Astrocyte (in vitro differentiated cells and primary cell): ENCODE data around the gene GMFB. TPM values are rescaled to one million over a fixed set of nuclear protein-coding genes. Genes with fewer than 3 reads are reported as not detected.

Experiments
- DNase-seq: peaks from one replicate; pipeline ENCODE4 v3.0.0-alpha.2; 2010; ENCODE audit warnings: low read depth
- FAIRE-seq: peaks from 2 replicates; lab custom pipeline; 2011; peaks lifted over from hg19 to GRCh38; lab: Jason Lieb, UNC
- H2AFZ ChIP-seq: 2 replicates; pipeline ENCODE4 v1.6.0; 2012; ENCODE audit warnings: low read depth, low read length, inconsistent platforms
- H3K27ac ChIP-seq: 2 replicates; pipeline ENCODE4 v1.5.1; 2011; ENCODE audit warnings: low read depth, low read length, inconsistent platforms
- H3K27me3 ChIP-seq: 2 replicates; pipeline ENCODE4 v1.6.0; 2011; ENCODE audit warnings: low read length, inconsistent platforms; ENCODE audit not compliant: insufficient read depth
- H3K36me3 ChIP-seq: 2 replicates; pipeline ENCODE4 v1.5.1; 2011; ENCODE audit warnings: low read length, inconsistent platforms; ENCODE audit not compliant: insufficient read depth
- H3K4me1 ChIP-seq: 2 replicates; pipeline ENCODE4 v1.5.1; 2011; ENCODE audit warnings: low read length, inconsistent platforms; ENCODE audit not compliant: insufficient read depth
- H3K4me2 ChIP-seq: 2 replicates; pipeline ENCODE4 v1.6.0; 2012; ENCODE audit warnings: low read length, inconsistent platforms
- H3K4me3 ChIP-seq: 2 replicates; pipeline ENCODE4 v1.5.1; 2011; ENCODE audit warnings: low read depth, mild to moderate bottlenecking, low read length, inconsistent platforms; ENCODE audit not compliant: insufficient read depth
- H3K79me2 ChIP-seq: 2 replicates; pipeline ENCODE4 v1.6.0; 2012; ENCODE audit warnings: mild to moderate bottlenecking, low read length, inconsistent platforms; ENCODE audit not compliant: insufficient read depth
- H3K9ac ChIP-seq: 2 replicates; pipeline ENCODE4 v1.6.0; 2012; ENCODE audit warnings: mild to moderate bottlenecking, low read length, inconsistent platforms
- H3K9me3 ChIP-seq: 2 replicates; pipeline ENCODE4 v1.5.1; 2012; ENCODE audit warnings: low read depth, mild to moderate bottlenecking, low read length, inconsistent platforms; ENCODE audit not compliant: insufficient read depth
- H4K20me1 ChIP-seq: 2 replicates; pipeline ENCODE4 v1.6.0; 2012; ENCODE audit warnings: low read length, inconsistent platforms; ENCODE audit not compliant: insufficient read depth
- H3K27ac Mint-ChIP-seq: one replicate; pipeline ENCODE4 v1.8.0; 2021; ENCODE audit warnings: mild to moderate bottlenecking, mixed read lengths; ENCODE audit not compliant: unreplicated experiment
- H3K27me3 Mint-ChIP-seq: one replicate; pipeline ENCODE4 v1.8.0; 2021; ENCODE audit warnings: low read depth, mixed read lengths; ENCODE audit not compliant: unreplicated experiment
- H3K36me3 Mint-ChIP-seq: one replicate; pipeline ENCODE4 v1.8.0; 2021; ENCODE audit warnings: low read depth, mixed read lengths; ENCODE audit not compliant: unreplicated experiment
- H3K4me1 Mint-ChIP-seq: one replicate; pipeline ENCODE4 v1.8.0; 2021; ENCODE audit warnings: low read depth, mixed read lengths; ENCODE audit not compliant: unreplicated experiment
- H3K4me3 Mint-ChIP-seq: one replicate; pipeline ENCODE4 v1.8.0; 2021; ENCODE audit warnings: mild to moderate bottlenecking, moderate library complexity, mixed read lengths; ENCODE audit not compliant: unreplicated experiment
- H3K9me3 Mint-ChIP-seq: one replicate; pipeline ENCODE4 v1.8.0; 2021; ENCODE audit warnings: mild to moderate bottlenecking, mixed read lengths; ENCODE audit not compliant: unreplicated experiment
- CTCF ChIP-seq: IDR thresholded peaks from 2 replicates; pipeline ENCODE4 v1.5.1; 2011; ENCODE audit warnings: low read depth, mild to moderate bottlenecking, inconsistent platforms, low read length, moderate library complexity; ENCODE audit not compliant: insufficient read depth
- EZH2 ChIP-seq: IDR thresholded peaks from 2 replicates; pipeline ENCODE4 v1.6.1; 2012; ENCODE audit warnings: mild to moderate bottlenecking, low read length, inconsistent platforms; ENCODE audit not compliant: insufficient read depth
- total RNA-seq: library from RNA; stranded (reverse); gene quantifications from 2 replicates; pipeline ENCODE4 v1.2.1, GENCODE V29; 2021

Gene GMFB
- total RNA-seq, 1 donor from 2014 or later: 73.4 TPM

DNA sequence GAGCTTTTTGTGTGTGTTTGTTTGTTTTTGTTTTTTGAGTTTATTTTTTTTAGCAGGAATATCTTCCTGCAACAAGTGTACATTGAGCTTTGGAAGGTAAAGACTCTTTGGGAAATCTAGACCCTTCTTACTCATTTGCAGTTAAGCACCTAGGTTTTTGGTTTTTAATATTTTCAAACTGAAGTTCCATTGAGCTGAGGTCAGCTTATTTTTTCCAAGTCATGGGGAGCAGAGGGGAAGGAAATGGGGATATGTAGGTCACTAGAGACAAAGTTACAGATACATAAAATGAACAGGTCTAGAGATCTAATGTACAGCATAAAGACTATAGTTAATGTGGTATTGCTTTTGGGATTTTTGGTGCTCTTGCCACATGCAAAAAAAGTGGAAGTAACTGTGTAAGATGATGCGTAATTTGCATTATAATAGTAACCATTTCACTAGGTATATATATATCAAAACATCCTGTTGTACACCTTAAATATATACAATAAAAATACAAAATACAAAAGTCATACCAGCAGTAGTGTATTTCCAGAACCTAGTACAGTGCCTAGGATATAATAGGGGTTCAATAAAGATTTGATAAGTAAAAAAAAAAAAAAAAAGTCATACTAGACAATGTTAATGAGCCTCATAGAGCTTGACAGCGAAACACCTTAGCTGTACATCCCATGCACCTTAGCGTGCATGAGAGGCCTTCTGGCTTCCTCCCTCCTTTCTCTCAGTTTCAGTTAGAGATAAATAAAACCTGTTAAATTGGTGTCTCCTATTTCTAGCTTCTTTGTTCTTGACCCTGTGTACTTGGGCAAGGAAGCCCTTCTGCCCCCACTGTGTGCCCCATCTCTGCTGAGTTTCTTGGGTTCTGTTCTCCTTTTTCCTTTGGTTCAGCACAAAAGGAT, 43.6 kb upstream of the GMFB start:
- Histone ChIP-seq H4K20me1 (no peaks in the 10 kb centered on the region), H3K27ac (no peak overlapping the region), H3K36me3 (no peaks in the 10 kb centered on the region), H3K27me3 (no peaks in the 10 kb centered on the region), H3K79me2 (no peaks in the 10 kb centered on the region), H2AFZ (no peak overlapping the region), H3K4me2 (no peak overlapping the region), H3K9ac (no peak overlapping the region), H3K4me3 (no peak overlapping the region), H3K9me3 (no peaks in the 10 kb centered on the region), H3K4me1 (no peaks in the 10 kb centered on the region)
- H3K9me3 Mint-ChIP-seq: no peaks in the 10 kb centered on the region
- no peaks in the 10 kb centered on the region for H3K36me3 Mint-ChIP-seq
- peaks cover 10% of the 10 kb centered on the region for H3K4me1 Mint-ChIP-seq
- TF ChIP-seq EZH2 (no peak), CTCF (no peak)
- no peak overlapping the region for H3K4me3 Mint-ChIP-seq
- DNase-seq (no peak), FAIRE-seq (no peak)
- H3K27ac Mint-ChIP-seq: peak overlapping the region; percentile 6
- H3K27me3 Mint-ChIP-seq: no peaks in the 10 kb centered on the region

DNA sequence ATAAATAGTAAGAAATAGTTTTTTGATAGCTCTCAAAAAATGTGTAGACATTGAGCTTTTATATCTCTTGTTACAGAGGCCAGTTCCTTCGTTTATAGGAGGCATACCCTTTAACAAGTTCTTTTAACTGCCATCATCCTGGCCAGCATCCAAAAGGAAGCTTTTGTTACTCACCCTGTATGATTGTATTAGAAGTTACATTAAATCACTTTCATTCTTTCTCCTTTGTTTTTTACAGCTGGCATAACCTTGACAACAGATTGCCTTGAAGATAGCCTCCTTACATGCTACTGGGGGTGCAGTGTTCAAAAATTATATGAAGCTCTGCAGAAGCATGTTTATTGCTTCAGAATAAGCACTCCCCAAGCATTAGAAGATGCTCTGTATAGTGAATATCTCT, 41.0 kb upstream of the GMFB start:
- Histone ChIP-seq H2AFZ (no peak overlapping the region), H4K20me1 (no peaks in the 10 kb centered on the region), H3K27me3 (no peaks in the 10 kb centered on the region), H3K79me2 (peaks cover 3% of the 10 kb centered on the region), H3K27ac (no peak overlapping the region), H3K4me3 (no peak overlapping the region), H3K36me3 (no peaks in the 10 kb centered on the region), H3K9me3 (no peaks in the 10 kb centered on the region), H3K4me2 (no peak overlapping the region), H3K4me1 (no peaks in the 10 kb centered on the region), H3K9ac (no peak overlapping the region)
- Mint-ChIP-seq H3K4me3 (no peak overlapping the region), H3K36me3 (no peaks in the 10 kb centered on the region), H3K4me1 (peaks cover 10% of the 10 kb centered on the region), H3K27ac (no peak overlapping the region), H3K27me3 (no peaks in the 10 kb centered on the region), H3K9me3 (no peaks in the 10 kb centered on the region)
- FAIRE-seq (no peak), DNase-seq (peak; percentile 42)
- TF ChIP-seq EZH2 (no peak), CTCF (no peak)

DNA sequence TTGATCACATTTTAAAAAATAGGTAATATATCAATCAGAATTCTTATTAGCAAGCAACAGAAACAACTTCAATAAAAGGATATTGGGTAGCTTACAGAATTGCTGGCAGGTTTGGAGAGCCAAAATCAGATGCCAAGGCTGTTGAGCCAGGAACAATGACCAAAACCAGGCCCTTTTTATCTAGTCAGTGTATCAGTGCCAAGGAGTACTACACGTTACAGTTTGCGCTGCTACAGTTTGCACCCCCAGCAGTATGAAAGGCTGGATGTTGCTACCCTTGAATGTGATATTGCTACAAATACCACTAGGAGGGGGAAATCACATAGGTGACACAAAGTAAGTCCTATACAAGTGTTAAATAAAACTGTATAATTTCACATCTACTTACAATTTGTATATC, 40.2 kb upstream of the GMFB start:
- H3K4me3 ChIP-seq: no peak overlapping the region
- H3K27ac ChIP-seq: no peak overlapping the region
- H3K9ac ChIP-seq: no peak overlapping the region
- peaks cover 2% of the 10 kb centered on the region for H3K36me3 ChIP-seq
- H4K20me1 ChIP-seq: no peaks in the 10 kb centered on the region
- FAIRE-seq (no peak), DNase-seq (no peak)
- H3K27me3 ChIP-seq: no peaks in the 10 kb centered on the region
- no peak overlapping the region for H3K27ac Mint-ChIP-seq
- TF ChIP-seq CTCF (no peak), EZH2 (no peak)
- H3K36me3 Mint-ChIP-seq: peaks cover 2% of the 10 kb centered on the region
- no peaks in the 10 kb centered on the region for H3K4me1 ChIP-seq
- no peaks in the 10 kb centered on the region for H3K27me3 Mint-ChIP-seq
- H3K4me3 Mint-ChIP-seq: no peak overlapping the region
- no peak overlapping the region for H3K4me2 ChIP-seq
- no peak overlapping the region for H2AFZ ChIP-seq
- no peaks in the 10 kb centered on the region for H3K9me3 ChIP-seq
- H3K79me2 ChIP-seq: peaks cover 3% of the 10 kb centered on the region
- H3K4me1 Mint-ChIP-seq: peaks cover 10% of the 10 kb centered on the region
- H3K9me3 Mint-ChIP-seq: no peaks in the 10 kb centered on the region
